Keratinocyte (primary cell): ENCODE data around the gene ZGPAT.

ENCODE experiments used
- EZH2 ChIP-seq: IDR thresholded peaks from one replicate; pipeline ENCODE4 v1.6.1; 2012; ENCODE audit warnings: inconsistent platforms, mild to moderate bottlenecking, low read length, moderate library complexity
- TF ChIP-seq, protein P1 (sequence below), 3 experiments: IDR thresholded peaks in 1 of 3; conservative IDR thresholded peaks in 1 of 3; optimal IDR thresholded peaks in 1 of 3; 2 replicates in 2 of 3; 3 replicates in 1 of 3; pipeline versions ENCODE3 to v1.5.1; 2011; ENCODE audit warnings: low read length in 3 of 3, mild to moderate bottlenecking in 3 of 3, moderate library complexity in 2 of 3, control low read depth in 1 of 3, inconsistent platforms in 1 of 3; ENCODE audit not compliant: insufficient read depth in 2 of 3; ENCODE audit errors: extremely low read depth in 1 of 3

DNA sequence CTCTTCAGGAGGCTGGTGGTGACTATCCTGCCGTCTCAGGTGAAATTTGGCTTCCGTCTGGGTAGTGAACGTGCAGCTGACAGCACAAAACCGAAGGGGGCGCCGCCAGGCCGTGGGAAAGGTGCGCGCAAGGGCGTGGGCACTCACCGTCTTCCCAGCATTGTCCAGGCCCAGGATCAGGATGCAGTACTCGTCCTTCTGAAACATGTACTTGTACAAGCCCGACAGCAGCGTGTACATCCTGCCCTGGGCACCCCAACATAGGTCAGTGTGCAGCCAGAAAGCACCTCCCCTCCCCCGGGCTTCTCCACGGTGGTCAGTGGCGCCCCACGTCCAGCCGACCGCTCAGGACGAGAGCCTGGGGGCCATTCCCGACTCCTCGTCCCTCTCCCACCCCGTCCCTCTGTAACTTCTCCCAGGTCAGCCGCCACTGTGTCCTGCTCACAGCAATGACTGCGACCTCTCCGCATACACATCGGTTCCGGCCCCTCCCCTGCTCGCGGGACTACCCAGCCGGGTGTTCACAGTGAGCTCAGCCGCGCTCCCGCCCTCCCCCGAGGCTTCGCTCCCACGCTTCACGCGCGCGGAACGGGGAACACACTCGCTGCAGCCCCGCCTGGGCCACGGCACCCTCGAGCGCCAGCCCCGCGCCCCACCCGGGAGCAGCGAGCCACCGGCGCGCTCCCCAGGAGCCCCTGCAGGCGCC is 834 bp upstream of the ZGPAT start:
- TF ChIP-seq, protein P1, sequence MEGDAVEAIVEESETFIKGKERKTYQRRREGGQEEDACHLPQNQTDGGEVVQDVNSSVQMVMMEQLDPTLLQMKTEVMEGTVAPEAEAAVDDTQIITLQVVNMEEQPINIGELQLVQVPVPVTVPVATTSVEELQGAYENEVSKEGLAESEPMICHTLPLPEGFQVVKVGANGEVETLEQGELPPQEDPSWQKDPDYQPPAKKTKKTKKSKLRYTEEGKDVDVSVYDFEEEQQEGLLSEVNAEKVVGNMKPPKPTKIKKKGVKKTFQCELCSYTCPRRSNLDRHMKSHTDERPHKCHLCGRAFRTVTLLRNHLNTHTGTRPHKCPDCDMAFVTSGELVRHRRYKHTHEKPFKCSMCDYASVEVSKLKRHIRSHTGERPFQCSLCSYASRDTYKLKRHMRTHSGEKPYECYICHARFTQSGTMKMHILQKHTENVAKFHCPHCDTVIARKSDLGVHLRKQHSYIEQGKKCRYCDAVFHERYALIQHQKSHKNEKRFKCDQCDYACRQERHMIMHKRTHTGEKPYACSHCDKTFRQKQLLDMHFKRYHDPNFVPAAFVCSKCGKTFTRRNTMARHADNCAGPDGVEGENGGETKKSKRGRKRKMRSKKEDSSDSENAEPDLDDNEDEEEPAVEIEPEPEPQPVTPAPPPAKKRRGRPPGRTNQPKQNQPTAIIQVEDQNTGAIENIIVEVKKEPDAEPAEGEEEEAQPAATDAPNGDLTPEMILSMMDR (optimal IDR thresholded peaks at IDR 0.05 in 1 of 3, IDR thresholded peaks at IDR 0.05 in 1 of 3, conservative IDR thresholded peaks at IDR 0.05 in 1 of 3; ENCODE audit: extremely low read depth in 1 of 3, insufficient read depth in 2 of 3, low read length in 3 of 3) = peak; percentile 55 to 83 (median 74)
- TF ChIP-seq EZH2 = no peak
